ENCODE results near the gene RAB8A. TPM values are rescaled to one million over a fixed set of nuclear protein-coding genes. Genes with fewer than 3 reads are reported as not detected.
A peak's percentile ranks its signal among the peaks of the same experiment; 100 is the strongest.
"Not testable (repeated sequence)": the region's sequence is repeated elsewhere in the genome, so short reads cannot be mapped to it uniquely, and the experiment has no call there.

RAB8A gene
- total RNA-seq, 1 donor from 2014 or later = 235 TPM

GRCh38 chr19:16087940-16088339 lies 23.7 kb upstream of the RAB8A start:
- Mint-ChIP-seq H3K9me3 (no peaks in the 10 kb centered on the region), H3K4me1 (ENCODE audit: low read depth) (peaks cover 61% of the 10 kb centered on the region), H3K36me3 (ENCODE audit: low read depth) (peaks cover 62% of the 10 kb centered on the region), H3K27me3 (ENCODE audit: insufficient read depth) (no peaks in the 10 kb centered on the region), H3K4me3 (no peak overlapping the region), H3K27ac (no peak overlapping the region)
- DNase-seq (ENCODE audit: low spot score) = no peak
- intact Hi-C loops (cut with micrococcal nuclease) = no loop called here

GRCh38 chr19:16088351-16089009 lies 23.2 kb upstream of the RAB8A start:
- H3K9me3 Mint-ChIP-seq = no peaks in the 10 kb centered on the region
- H3K4me3 Mint-ChIP-seq = no peak overlapping the region
- H3K27ac Mint-ChIP-seq = no peak overlapping the region
- peaks cover 62% of the 10 kb centered on the region for H3K4me1 Mint-ChIP-seq (ENCODE audit: low read depth)
- no peaks in the 10 kb centered on the region for H3K27me3 Mint-ChIP-seq (ENCODE audit: insufficient read depth)
- H3K36me3 Mint-ChIP-seq (ENCODE audit: low read depth) = peaks cover 62% of the 10 kb centered on the region
- no peak for DNase-seq (ENCODE audit: low spot score)
- intact Hi-C loops (cut with micrococcal nuclease) = no loop called here

DNA sequence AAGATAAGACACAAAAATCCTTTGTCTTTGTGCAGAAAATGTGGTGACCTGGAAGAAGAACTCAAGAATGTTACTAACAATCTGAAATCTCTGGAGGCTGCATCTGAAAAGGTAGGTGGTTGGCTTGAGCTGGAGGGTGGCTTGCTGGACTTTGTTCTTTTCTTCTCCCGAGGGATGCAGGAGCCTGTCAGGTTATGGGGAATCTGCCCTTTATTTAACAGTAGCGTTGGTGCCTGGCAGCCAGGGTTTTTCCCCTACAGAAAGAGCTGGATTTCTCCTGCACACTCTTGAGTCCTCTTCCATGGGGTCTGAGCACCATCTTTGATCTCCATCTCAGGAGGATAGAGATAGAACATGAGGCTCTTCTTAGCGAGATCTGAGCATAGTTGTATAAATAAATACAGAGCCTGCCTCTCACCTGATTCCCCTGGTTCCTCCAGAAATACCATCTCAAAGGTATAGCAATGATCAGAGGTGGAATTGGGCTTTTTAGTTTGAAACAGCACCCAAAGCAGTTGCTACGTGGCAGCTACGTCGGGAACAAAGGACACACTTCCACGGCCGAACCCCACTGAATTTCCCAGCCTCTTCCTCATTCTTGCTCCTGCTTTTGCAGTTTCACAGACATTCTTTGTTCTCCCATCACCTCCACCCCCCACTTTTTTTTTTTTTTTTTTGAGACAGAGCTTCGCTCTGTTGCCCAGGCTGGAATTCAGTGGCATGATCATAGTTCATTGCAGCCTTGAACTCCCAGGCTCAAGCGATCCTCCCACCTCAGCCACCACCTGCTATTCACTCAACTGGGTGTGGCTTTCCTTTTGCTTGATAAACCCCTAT lies 22.5 kb upstream of the RAB8A start:
- peaks cover 63% of the 10 kb centered on the region for H3K4me1 Mint-ChIP-seq (ENCODE audit: low read depth)
- peaks cover 66% of the 10 kb centered on the region for H3K36me3 Mint-ChIP-seq (ENCODE audit: low read depth)
- peak overlapping the region; percentile 43 for H3K27ac Mint-ChIP-seq
- no peak overlapping the region for H3K4me3 Mint-ChIP-seq
- intact Hi-C loops (cut with micrococcal nuclease) = no loop called here
- no peak for DNase-seq (ENCODE audit: low spot score)
- no peaks in the 10 kb centered on the region for H3K27me3 Mint-ChIP-seq (ENCODE audit: insufficient read depth)
- no peaks in the 10 kb centered on the region for H3K9me3 Mint-ChIP-seq

GRCh38 chr19:16091546-16092475 lies 19.9 kb upstream of the RAB8A start:
- no peak for DNase-seq (ENCODE audit: low spot score)
- Mint-ChIP-seq H3K27ac (peak overlapping the region; percentile 55), H3K9me3 (no peaks in the 10 kb centered on the region), H3K4me3 (no peak overlapping the region), H3K27me3 (ENCODE audit: insufficient read depth) (no peaks in the 10 kb centered on the region), H3K4me1 (ENCODE audit: low read depth) (peaks cover 56% of the 10 kb centered on the region), H3K36me3 (ENCODE audit: low read depth) (peaks cover 67% of the 10 kb centered on the region)
- intact Hi-C loops (cut with micrococcal nuclease) = loop anchor here (2.0 kb wide), 1 partner anchor 51 kb away; no protein-coding TSS in a partner anchor

DNA sequence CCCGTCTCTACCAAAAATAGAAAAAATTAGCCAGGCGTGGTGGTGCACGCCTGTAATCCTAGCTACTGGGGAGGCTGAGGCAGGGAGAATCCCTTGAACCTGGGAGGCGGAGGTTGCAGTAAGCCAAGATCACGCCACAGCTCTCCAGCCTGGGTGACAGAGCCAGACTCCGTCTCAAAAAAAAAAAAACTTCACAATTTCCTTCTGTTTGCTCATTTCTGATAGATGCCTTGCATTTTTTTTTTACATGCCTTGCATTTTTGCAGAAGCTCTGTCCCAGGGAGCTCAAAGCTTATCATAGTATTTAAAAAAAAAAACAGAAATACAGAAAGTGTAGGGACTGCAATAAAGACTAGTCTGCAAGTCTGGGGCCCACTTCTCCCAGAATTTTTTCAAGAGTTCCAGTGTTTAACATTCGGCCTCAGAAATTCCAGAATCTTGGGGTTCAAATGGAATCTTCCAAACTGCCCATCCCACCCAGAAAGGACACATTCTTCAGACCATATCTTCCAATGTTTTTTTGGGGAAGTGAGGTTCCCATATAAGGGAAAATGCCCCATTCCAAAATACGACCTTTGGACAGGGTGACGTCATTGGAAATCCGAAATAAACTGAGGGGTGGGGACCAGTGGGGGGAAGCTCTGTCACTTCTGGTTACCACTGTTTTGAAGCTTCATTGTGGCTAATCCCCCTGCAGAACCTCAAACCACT lies 17.2 kb upstream of the RAB8A start:
- peaks cover 67% of the 10 kb centered on the region for H3K36me3 Mint-ChIP-seq (ENCODE audit: low read depth)
- H3K4me3 Mint-ChIP-seq = no peak overlapping the region
- intact Hi-C loops (cut with micrococcal nuclease) = loop anchor here (1.0 to 2.0 kb wide), 3 partner anchors 8 to 16 kb away; partner anchors contain the start of gene RAB8A
- H3K9me3 Mint-ChIP-seq = no peaks in the 10 kb centered on the region
- H3K27me3 Mint-ChIP-seq (ENCODE audit: insufficient read depth) = no peaks in the 10 kb centered on the region
- H3K4me1 Mint-ChIP-seq (ENCODE audit: low read depth) = peaks cover 36% of the 10 kb centered on the region
- no peak for DNase-seq (ENCODE audit: low spot score)
- peak overlapping the region; percentile 89 for H3K27ac Mint-ChIP-seq

GRCh38 chr19:16095071-16095571 lies 16.6 kb upstream of the RAB8A start:
- DNase-seq (ENCODE audit: low spot score) = no peak
- no peaks in the 10 kb centered on the region for H3K27me3 Mint-ChIP-seq (ENCODE audit: insufficient read depth)
- peak overlapping the region; percentile 89 for H3K27ac Mint-ChIP-seq
- no peaks in the 10 kb centered on the region for H3K9me3 Mint-ChIP-seq
- H3K36me3 Mint-ChIP-seq (ENCODE audit: low read depth) = peaks cover 68% of the 10 kb centered on the region
- H3K4me3 Mint-ChIP-seq = peak overlapping the region; percentile 29
- H3K4me1 Mint-ChIP-seq (ENCODE audit: low read depth) = peaks cover 34% of the 10 kb centered on the region
- intact Hi-C loops (cut with micrococcal nuclease) = loop anchor here (1.0 to 2.0 kb wide), 3 partner anchors 9 to 16 kb away; partner anchors contain the start of gene RAB8A

DNA sequence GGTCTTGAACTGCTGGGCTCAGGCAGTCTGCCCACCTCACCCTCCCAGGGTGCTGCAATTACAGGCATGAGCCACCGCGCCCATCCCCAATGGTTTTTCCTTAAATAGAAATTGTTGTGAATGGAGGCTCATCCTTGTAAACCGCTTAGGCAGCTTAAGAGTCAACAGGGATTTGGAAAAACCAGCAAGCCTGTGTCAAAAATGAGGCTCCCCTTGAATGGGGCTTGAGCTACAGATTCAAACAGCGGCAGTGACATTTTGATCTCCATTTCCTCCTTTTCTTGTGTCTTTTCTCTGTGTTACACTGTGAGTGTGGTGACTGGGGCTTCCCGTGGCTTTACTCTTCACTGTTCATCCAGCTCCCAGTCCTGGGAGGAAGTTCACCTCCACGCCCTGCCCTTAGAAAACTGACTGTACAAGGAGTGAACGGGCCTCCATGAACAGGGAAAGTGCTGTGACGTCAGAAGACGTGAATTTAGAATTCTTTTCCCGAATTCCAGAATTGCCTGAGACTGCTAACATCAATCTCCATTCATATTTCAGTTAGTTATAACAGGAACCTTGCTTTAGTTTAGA lies 15.3 kb upstream of the RAB8A start:
- no peak for DNase-seq (ENCODE audit: low spot score)
- no peaks in the 10 kb centered on the region for H3K9me3 Mint-ChIP-seq
- peaks cover 63% of the 10 kb centered on the region for H3K36me3 Mint-ChIP-seq (ENCODE audit: low read depth)
- H3K4me1 Mint-ChIP-seq (ENCODE audit: low read depth) = peaks cover 33% of the 10 kb centered on the region
- H3K4me3 Mint-ChIP-seq = peak overlapping the region; percentile 51
- H3K27ac Mint-ChIP-seq = peak overlapping the region; percentile 63
- H3K27me3 Mint-ChIP-seq (ENCODE audit: insufficient read depth) = no peaks in the 10 kb centered on the region
- intact Hi-C loops (cut with micrococcal nuclease) = no loop called here

GRCh38 chr19:16098416-16098768 lies 13.3 kb upstream of the RAB8A start:
- Mint-ChIP-seq H3K27me3 (ENCODE audit: insufficient read depth) (no peaks in the 10 kb centered on the region), H3K27ac (peak overlapping the region; percentile 44)

DNA sequence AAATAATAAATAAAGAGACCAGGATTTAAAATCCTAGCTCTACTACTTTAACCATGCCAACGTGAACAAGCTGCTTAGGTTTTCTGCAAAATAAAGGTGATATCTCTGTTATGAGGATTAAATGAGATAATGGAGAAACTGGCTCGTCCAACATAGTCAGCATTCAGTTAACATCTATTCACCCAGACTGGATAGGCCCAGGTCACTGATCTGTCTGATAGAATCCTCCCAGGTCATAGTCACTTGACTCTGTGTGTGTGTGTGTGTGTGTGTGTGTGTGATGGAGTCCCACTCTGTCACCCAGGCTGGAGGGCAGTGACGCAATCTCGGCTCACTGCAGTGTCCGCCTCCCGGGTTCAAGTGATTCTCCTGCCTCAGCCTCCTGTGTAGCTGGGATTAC lies 12.9 kb upstream of the RAB8A start:
- Mint-ChIP-seq H3K27ac (no peak overlapping the region), H3K4me1 (ENCODE audit: low read depth) (peaks cover 23% of the 10 kb centered on the region)

More at GRCh38 chr19:16098416-16098768, 13.3 kb upstream of the RAB8A start:
- intact Hi-C loops (cut with micrococcal nuclease) = no loop called here
- no peak for DNase-seq (ENCODE audit: low spot score)
- Mint-ChIP-seq H3K4me3 (no peak overlapping the region), H3K36me3 (ENCODE audit: low read depth) (peaks cover 63% of the 10 kb centered on the region), H3K9me3 (no peaks in the 10 kb centered on the region), H3K4me1 (ENCODE audit: low read depth) (peaks cover 26% of the 10 kb centered on the region)

GRCh38 chr19:16099314-16099965 lies 12.2 kb upstream of the RAB8A start:
- Mint-ChIP-seq H3K4me1 (ENCODE audit: low read depth) (peaks cover 23% of the 10 kb centered on the region), H3K36me3 (ENCODE audit: low read depth) (peaks cover 57% of the 10 kb centered on the region)
- DNase-seq (ENCODE audit: low spot score); H3K27ac Mint-ChIP-seq; H3K9me3 Mint-ChIP-seq; H3K4me3 Mint-ChIP-seq; intact Hi-C loops (cut with micrococcal nuclease); H3K27me3 Mint-ChIP-seq (ENCODE audit: insufficient read depth): not testable (repeated sequence)

More for the DNA sequence above, 12.9 kb upstream of the RAB8A start:
- no peak for DNase-seq (ENCODE audit: low spot score)
- intact Hi-C loops (cut with micrococcal nuclease) = no loop called here
- Mint-ChIP-seq H3K36me3 (ENCODE audit: low read depth) (peaks cover 59% of the 10 kb centered on the region), H3K27me3 (ENCODE audit: insufficient read depth) (no peaks in the 10 kb centered on the region), H3K4me3 (no peak overlapping the region), H3K9me3 (no peaks in the 10 kb centered on the region)

DNA sequence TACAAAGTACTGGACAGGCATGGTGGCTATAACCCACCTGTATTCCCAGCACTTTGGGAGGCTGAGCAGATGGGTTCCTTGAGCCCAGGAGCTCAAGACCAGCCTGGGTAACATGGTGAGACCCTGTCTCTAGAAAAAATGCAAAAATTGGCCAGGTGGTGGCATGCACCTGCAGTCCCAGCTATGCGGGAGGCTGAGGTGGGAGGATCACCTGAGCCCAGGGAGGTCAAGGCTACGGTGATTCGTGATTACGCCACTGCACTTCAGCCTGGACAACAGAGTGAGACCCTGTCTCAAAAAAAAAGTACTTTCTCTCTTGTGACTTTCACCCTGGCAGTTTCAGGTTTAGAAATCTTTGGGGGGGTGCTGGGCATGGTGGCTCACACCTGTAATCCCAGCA lies 11.2 kb upstream of the RAB8A start:
- Mint-ChIP-seq H3K27ac (no peak overlapping the region), H3K36me3 (ENCODE audit: low read depth) (peaks cover 52% of the 10 kb centered on the region), H3K4me3 (no peak overlapping the region), H3K27me3 (ENCODE audit: insufficient read depth) (no peaks in the 10 kb centered on the region), H3K4me1 (ENCODE audit: low read depth) (peaks cover 12% of the 10 kb centered on the region), H3K9me3 (no peaks in the 10 kb centered on the region)
- DNase-seq (ENCODE audit: low spot score) = no peak
- intact Hi-C loops (cut with micrococcal nuclease) = no loop called here

Data from activated T-helper 1 cell treated with anti-CD3 and anti-CD28 coated beads, Interleukin-12 subunit alpha, Interleukin-12 subunit beta, Interleukin-2, Interleukin-4 antibody, amounts not matched to agents 30 ng/mL and 10 ng/mL and 1 ng/mL, durations not matched to agents 14 hours and 24 hours and 36 hours (primary cell).